GM12891 (cell line): ENCODE results near the gene OR13C3.
"Not testable (repeated sequence)": the region's sequence is repeated elsewhere in the genome, so short reads cannot be mapped to it uniquely, and the experiment has no call there.

ENCODE experiments used
- DNase-seq: peaks from one replicate; pipeline ENCODE4 v3.0.0; 2011; ENCODE audit warnings: low spot score; ENCODE audit not compliant: insufficient read length
- FAIRE-seq: peaks from 2 replicates; lab custom pipeline; 2011; peaks lifted over from hg19 to GRCh38; lab: Jason Lieb, UNC
- PAX5 ChIP-seq: IDR thresholded peaks from 2 replicates; pipeline ENCODE4 v1.6.1; 2011; ENCODE audit warnings: low read length, moderate library complexity, mild to moderate bottlenecking; ENCODE audit not compliant: insufficient read depth, severe bottlenecking
- POLR2A ChIP-seq: IDR thresholded peaks from 2 replicates; pipeline ENCODE4 v1.6.1; 2011; ENCODE audit warnings: low read depth, low read length, control low read depth
- POLR2AphosphoS5 ChIP-seq: IDR thresholded peaks from 2 replicates; pipeline ENCODE4 v1.6.1; 2011; ENCODE audit warnings: low read depth, low read length, control low read depth
- POU2F2 ChIP-seq: IDR thresholded peaks from 2 replicates; pipeline ENCODE4 v1.6.1; 2011; ENCODE audit warnings: low read depth, mild to moderate bottlenecking, control low read depth, low read length, moderate library complexity
- SPI1 ChIP-seq: IDR thresholded peaks from 2 replicates; pipeline ENCODE4 v1.6.1; 2011; ENCODE audit warnings: low read depth, low read length, control low read depth
- TAF1 ChIP-seq: IDR thresholded peaks from 2 replicates; pipeline ENCODE4 v1.6.1; 2011; ENCODE audit warnings: low read depth, low read length, control low read depth

OR13C3 gene

DNA sequence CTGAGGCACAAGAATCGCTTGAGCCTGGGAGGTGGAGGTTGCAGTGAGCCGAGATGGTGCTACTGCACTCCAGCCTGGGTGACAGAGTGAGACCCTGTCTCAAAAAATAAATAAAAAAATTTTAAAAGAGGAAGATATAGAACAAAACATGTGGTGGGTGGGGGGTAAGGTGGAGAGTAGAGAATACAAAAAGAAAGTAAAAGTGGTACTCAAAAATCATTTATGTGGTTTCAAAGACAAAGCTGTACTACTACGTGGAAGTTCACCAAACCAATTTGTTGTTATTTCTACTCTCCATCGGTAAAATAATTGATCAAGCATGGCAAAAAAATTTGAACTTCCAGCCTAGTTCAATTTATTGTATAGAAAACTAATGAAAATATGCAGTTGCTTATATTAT lies 8.0 kb upstream of the OR13C3 start:
- no peak for TF ChIP-seq TAF1
- no peak for TF ChIP-seq SPI1
- no peak for TF ChIP-seq POLR2A
- no peak for TF ChIP-seq PAX5
- TF ChIP-seq POLR2AphosphoS5 = no peak
- no peak for TF ChIP-seq POU2F2
- DNase-seq (no peak), FAIRE-seq (no peak)

DNA sequence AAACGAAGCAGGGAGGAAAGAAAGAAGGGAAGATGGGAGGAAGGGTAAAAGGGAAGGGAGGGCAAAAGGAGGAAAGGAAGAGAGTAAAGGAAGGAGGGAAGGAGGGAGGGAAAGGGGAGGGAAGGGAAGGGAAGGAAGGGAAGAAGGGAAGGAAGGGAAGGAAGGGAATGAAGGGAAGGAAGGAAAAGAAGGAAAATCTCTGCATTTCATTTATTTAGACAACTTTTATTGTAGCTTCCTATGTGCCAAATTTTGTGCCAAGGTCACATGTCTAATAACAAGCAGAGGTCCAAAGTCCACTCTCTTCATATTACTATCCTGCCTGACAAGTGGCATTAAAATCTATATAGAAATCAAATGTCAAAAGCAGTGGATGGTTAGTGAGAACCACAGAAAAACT lies 2.6 kb upstream of the OR13C3 start:
- FAIRE-seq = no peak
- TF ChIP-seq SPI1 (no peak), PAX5 (no peak), POLR2AphosphoS5 (no peak), POLR2A (no peak), POU2F2 (no peak), TAF1 (no peak)

GRCh38 chr9:104527109-104527508 lies 9.5 kb downstream of the OR13C3 start, which contains the start of gene OR13C4:
Gene OR13C4, minus strand, starts transcription at chr9:104527209. Its CDS starts 0 bp downstream, at chr9:104527209.
- no peak for TF ChIP-seq POU2F2
- TF ChIP-seq POLR2A = no peak
- TF ChIP-seq TAF1 = no peak
- TF ChIP-seq PAX5 = no peak
- TF ChIP-seq POLR2AphosphoS5 = no peak
- no peak for TF ChIP-seq SPI1
- no peak for FAIRE-seq

More for the DNA sequence above, 2.6 kb upstream of the OR13C3 start:
- DNase-seq = no peak

DNA sequence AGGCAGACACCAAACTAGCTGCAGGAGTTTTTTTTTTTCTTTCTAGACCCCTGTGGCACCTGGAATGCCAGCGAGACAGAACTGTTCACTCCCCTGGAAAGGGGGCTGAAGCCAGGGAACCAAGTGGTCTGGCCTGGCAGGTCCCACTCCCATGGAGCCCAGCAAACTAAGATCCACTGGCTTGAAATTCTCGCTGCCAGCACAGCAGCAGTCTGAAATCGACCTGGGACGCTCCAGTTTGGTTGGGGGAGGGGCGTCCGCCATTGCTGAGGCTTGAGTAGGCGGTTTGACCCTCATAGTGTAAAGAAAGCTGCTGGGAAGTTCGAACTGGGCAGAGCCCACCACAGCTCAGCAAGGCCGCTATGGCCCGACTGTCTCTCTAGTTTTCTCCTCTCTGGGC lies 16.4 kb downstream of the OR13C3 start:
- FAIRE-seq, DNase-seq: not testable (repeated sequence)

More at GRCh38 chr9:104527109-104527508, 9.5 kb downstream of the OR13C3 start, which contains the start of gene OR13C4:
- no peak for DNase-seq

- FAIRE-seq = no peak
- TF ChIP-seq TAF1 (no peak), PAX5 (no peak), POLR2A (no peak), SPI1 (no peak), POU2F2 (no peak), POLR2AphosphoS5 (no peak)
Measured at GRCh38 chr9:104514901-104515300, 21.8 kb downstream of the OR13C3 start.

DNA sequence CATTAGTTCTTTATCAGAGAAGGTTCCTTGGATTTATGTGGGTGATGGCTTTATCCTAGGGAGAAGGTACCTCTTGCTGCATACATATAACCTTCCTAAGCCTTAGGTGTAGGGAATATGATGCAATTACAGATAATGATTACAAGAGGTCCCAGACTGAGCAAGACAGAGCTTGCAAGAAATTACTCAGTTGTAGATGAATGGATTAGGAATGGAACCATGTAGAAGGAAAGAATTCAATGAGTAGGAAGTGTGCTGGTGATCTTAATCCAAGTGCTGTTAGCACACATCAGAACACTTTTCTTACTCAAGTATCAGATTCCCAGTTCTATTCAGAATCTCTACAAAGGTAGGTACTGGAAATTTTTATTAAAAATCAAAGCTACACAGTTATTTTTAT lies 30.1 kb downstream of the OR13C3 start:
- FAIRE-seq = no peak
- TF ChIP-seq PAX5 (no peak), POLR2AphosphoS5 (no peak), TAF1 (no peak), SPI1 (no peak)

More at GRCh38 chr9:104514901-104515300, 21.8 kb downstream of the OR13C3 start:
- DNase-seq = no peak

GRCh38 chr9:104503963-104504362 lies 32.7 kb downstream of the OR13C3 start, which contains the start of gene OR13F1:
Gene OR13F1, plus strand, starts transcription at chr9:104504263. Its CDS starts 0 bp downstream, at chr9:104504263.
- TF ChIP-seq PAX5 = no peak
- TF ChIP-seq POLR2AphosphoS5 = no peak
- no peak for TF ChIP-seq POU2F2
- no peak for TF ChIP-seq TAF1
- no peak for TF ChIP-seq POLR2A
- TF ChIP-seq SPI1 = no peak
- FAIRE-seq = no peak
- DNase-seq = no peak

More for the DNA sequence above, 30.1 kb downstream of the OR13C3 start:
- no peak for DNase-seq

DNA sequence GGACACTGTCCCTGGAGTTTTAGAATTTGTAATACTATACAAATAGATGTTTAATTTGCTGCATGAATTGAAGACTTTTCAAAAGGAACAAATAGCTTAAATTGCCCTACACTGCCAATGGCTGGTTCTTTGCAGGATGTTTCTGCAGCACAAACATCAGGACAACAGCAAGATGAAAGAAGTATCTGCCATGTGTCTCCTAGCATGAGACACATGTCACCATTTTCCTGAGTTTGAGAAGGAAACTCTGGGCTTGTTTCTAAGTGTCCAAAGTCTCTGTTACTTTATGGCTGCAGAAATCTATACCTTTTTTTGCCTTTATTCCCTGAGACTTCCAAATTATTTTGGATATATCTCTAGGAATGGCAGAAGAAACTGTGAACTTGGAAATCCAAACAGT lies 33.2 kb downstream of the OR13C3 start:
- FAIRE-seq (no peak), DNase-seq (no peak)

DNA sequence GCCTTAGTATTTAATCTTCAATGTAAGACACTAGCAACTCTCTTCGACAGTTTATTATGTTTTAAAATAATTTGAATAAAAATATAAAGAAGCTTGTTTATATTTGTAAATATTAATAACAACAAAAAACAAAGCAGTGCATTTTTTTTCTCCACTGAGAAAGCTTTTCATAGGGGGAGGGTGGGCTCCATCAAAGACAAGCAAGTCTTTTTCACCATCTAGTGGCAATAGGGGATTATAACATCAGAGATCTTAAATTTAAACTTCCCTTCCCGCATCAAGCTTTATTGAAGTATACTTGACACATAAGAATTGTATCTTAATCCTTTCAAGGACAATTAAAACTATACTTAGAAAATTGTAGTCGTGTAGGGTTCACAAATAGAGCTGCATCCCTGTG lies 41.8 kb downstream of the OR13C3 start:
- FAIRE-seq (no peak), DNase-seq (no peak)
- TF ChIP-seq POU2F2 = no peak
- TF ChIP-seq PAX5 = no peak
- no peak for TF ChIP-seq POLR2AphosphoS5
- no peak for TF ChIP-seq SPI1
- TF ChIP-seq TAF1 = no peak
- TF ChIP-seq POLR2A = no peak

More for the DNA sequence above, 33.2 kb downstream of the OR13C3 start:
- no peak for TF ChIP-seq TAF1
- TF ChIP-seq POLR2AphosphoS5 = no peak
